ENCODE measurements around the gene PARP1.

GRCh38 chr1:226446094-226446493, 38.2 kb upstream of the PARP1 start:
- TF ChIP-seq CTCF (IDR thresholded peaks at IDR 0.05; ENCODE audit: low read depth, low read length, missing input control) (no peak), EGR1 (IDR thresholded peaks at IDR 0.05; ENCODE audit: low read depth in 2 of 2) (no peak), JUND (IDR thresholded peaks at IDR 0.05) (no peak), RXRA (IDR thresholded peaks at IDR 0.05) (no peak), RAD21 (IDR thresholded peaks at IDR 0.05) (no peak), SP1 (IDR thresholded peaks at IDR 0.05) (no peak), REST (IDR thresholded peaks at IDR 0.05) (no peak), TAF1 (conservative IDR thresholded peaks at IDR 0.05) (no peak), YY1 (IDR thresholded peaks at IDR 0.05) (no peak), GABPA (IDR thresholded peaks at IDR 0.05 in 1 of 2, conservative IDR thresholded peaks at IDR 0.05 in 1 of 2) (no peak)

Measured in liver (tissue), 3 donors.